HG02981 (cell line): ENCODE data around the gene PRSS23.

Experiments used
- ATAC-seq: cut with Tn5 transposase; IDR thresholded peaks from one replicate; pipeline ENCODE4 v1.9.1; 2021; ENCODE audit warnings: mild to moderate bottlenecking, moderate library complexity; ENCODE audit not compliant: unreplicated experiment

Gene PRSS23

GRCh38 chr11:86790195-86790725, 10.1 kb upstream of the PRSS23 start:
- ATAC-seq: no peak

DNA sequence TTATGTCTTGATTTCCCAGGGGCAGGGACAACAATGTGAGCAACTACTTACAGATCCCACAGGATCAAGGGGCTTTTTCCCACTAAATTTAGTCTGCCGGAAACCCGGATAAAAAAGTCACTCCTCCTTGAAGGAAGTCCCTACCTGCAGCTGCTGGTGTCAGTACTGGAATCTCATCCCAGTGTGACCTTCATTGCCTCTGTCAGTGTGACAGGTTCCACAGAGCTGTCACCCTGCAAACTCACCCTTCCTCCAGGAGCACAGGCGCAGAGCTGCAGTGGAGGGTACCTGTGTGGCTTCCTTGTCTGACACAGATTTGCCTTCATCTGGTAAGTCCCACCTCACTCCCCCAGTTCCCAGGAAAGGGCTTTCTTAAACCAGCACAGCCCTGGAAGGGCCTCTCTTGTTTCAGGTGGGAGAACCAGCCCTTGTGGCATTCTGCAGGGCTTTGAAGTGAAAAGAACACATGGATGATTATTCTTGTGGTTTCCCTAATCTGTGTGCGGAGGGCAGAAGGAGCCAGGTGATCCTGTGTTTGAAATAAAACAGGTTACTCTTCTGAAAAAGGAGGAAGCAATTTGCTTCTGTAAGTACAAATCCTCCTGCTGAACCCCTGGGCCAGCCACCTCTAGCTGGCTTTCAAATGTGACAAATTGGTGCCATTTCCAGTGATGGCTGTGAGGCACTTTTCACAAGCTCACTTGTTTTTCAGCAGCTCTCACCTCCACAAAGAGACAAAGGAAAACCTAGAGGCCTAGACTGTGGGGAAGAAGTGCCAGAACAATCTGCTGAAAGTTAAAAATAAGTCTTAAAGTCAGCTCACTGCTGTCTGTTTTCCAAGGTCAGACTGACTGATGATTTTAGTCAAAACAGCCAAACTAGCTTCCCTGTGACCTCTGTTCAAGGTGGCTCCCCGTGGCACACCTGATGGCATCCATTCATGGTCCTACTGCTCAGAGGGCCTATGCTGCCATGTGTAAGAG, 9.2 kb upstream of the PRSS23 start:
- no peak for ATAC-seq

DNA sequence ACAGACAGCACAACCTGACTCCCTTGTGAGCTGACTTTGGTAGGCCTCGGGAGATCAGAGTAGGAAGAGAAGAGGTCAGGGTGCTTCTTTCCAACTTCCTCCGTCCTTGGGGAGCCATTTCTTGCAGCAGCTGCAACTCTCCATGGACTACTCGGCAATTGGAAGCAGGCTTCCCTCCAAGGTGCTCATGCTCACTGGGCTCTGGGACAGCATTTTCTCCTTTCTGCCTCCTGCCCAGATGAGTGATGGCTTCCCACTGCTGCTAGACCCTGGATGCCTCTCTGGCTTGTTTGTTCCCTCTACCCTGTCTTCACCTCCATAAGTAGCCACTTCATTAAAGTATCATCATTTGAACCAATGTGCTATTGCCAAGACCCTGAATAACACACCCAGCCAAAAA, 8.2 kb upstream of the PRSS23 start:
- no peak for ATAC-seq

GRCh38 chr11:86793307-86793706, 7.0 kb upstream of the PRSS23 start:
- ATAC-seq: no peak

- ATAC-seq: no peak
Measured at GRCh38 chr11:86795511-86795910, 4.8 kb upstream of the PRSS23 start.

- no peak for ATAC-seq
Measured at GRCh38 chr11:86795949-86796348, 4.4 kb upstream of the PRSS23 start.

DNA sequence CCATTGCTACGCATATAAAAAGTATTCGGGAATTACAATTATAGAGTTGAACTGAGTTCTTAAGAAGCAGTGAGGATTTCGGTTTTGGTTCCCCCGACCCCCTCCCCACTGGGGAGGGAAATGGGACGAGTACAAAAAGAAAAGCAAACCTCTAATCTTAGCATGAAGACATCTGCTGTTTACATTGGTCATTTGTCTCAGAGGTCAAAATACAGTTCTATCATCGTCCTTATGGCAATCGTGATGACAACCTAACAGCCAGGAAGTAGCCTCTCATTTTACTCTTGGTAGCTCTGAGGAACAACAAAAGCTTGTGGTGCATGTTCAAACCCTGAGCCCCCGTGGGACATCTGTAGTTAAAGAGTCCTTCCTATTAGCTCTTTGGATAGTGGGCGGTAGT, 3.2 kb upstream of the PRSS23 start:
- ATAC-seq: no peak

DNA sequence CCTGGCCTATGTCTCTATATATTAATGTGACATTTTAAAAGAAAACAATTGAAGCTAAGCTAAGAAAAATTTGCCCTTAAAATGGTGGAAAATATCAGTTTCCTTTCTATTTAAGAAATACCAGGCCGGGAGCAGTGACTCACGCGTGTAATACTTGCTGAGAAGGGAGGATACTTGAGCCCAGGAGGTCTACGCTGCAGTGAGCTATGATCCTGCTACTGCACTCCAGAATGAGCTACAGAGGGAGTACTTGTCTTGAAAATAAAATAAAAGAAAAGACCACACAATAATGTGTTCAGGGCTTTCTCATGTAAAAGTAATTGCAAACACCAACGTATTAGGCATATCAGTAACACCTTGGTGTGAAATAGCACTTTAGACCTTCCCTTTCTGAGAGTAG, 1.4 kb upstream of the PRSS23 start:
- no peak for ATAC-seq

DNA sequence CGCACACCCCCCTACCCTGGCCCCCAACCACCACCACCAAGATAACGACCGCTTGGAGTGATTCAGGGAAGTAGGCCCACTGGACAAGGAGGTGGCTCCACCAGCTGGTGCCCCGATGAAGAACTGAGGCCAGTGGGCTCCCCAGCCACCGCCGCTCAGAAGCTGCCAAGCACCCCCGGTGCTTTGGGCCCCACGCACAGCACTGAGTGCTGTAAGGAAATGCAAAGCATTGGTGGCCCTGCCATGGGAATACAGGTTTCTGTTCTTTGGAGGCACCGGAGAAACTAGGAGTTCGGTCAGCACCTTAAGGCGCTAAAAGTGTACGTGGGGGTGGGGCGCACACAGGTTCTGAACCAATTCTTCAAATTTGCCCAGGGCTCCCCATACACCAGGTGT, 664 bp upstream of the PRSS23 start:
- no peak for ATAC-seq

GRCh38 chr11:86800960-86801272, 574 bp downstream of the PRSS23 start:
- ATAC-seq: no peak

- ATAC-seq: no peak
Measured at GRCh38 chr11:86801364-86801763, 1.0 kb downstream of the PRSS23 start.

GRCh38 chr11:86802146-86802545, 1.8 kb downstream of the PRSS23 start:
- ATAC-seq: no peak

DNA sequence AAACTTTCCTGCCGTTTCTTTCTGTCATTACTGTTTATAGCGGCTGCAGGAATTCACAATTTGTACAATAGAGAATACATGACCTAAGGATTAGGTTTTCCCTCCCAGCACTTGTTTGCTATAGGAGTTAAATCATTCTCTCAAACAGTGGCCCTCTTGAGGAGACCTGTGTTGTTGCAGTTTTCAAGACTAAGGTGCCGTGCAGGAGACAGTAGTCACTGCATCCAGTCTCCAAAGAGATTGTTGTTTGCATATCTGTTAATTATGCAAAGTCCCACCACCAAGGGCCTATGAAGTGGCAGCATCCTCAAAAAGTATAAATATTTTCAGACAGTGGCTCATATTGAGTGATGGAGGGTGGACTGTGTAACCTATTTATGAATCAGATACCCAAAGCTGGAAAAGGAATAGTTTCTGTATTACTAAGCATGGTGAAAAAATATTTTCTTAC, 2.3 kb downstream of the PRSS23 start:
- peak; percentile 49 for ATAC-seq

- no peak for ATAC-seq
Measured at GRCh38 chr11:86803136-86804045, 3.0 kb downstream of the PRSS23 start.

- ATAC-seq: no peak
Measured at GRCh38 chr11:86804951-86805350, 4.6 kb downstream of the PRSS23 start.

- peak; percentile 74 for ATAC-seq
Measured at GRCh38 chr11:86805873-86806310, 5.5 kb downstream of the PRSS23 start.

DNA sequence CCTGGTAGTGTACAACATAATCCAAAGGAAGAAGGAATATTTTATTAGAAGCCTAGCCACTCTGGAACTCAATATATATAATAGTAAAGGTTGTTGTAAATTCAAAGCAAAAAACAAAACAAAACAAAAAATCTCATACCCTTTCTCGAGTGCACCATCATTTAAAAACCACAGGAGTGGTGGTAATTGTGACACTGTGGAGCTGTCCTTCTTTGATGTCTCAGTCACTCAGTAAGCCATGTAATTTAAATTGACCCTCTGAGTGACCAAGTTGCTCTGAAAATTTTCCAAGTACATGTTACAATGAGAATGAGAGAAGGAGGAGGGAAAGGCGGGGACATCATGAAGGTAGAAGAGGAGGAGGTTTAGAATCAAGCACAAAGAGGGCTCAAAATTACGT, 6.6 kb downstream of the PRSS23 start:
- ATAC-seq: no peak

DNA sequence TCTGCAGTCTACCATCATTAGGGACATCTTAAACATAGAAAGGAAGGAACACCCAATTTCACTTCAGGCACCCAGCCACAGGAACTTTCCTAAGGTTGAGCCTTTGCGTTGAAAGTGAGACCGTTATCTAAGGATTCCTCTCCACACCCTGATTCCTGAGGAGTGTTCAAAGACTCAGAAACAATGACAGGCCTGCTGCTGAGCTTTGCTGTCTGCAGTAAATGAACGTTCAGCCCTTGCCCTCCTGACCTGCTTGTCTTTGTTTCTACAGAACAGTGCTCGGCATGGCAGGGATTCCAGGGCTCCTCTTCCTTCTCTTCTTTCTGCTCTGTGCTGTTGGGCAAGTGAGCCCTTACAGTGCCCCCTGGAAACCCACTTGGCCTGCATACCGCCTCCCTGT, 7.0 kb downstream of the PRSS23 start:
- ATAC-seq: no peak

GRCh38 chr11:86809561-86809960, 9.2 kb downstream of the PRSS23 start:
- no peak for ATAC-seq

DNA sequence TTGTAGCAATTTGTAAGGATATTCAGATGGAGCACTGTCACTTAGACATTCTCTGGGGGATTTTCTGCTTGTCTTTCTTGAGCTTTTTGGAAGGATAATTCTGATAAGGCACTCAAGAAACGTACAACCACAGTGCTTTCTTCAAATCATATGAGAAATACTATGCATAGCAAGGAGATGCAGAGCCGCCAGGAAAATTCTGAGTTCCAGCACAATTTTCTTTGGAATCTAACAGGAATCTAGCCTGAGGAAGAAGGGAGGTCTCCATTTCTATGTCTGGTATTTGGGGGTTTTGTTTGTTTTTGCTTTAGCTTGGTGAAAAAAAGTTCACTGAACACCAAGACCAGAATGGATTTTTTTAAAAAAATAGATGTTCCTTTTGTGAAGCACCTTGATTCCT, 9.9 kb downstream of the PRSS23 start:
- no peak for ATAC-seq

GRCh38 chr11:86811637-86812321, 11.4 kb downstream of the PRSS23 start:
- ATAC-seq: no peak
